ENCODE data around the gene CIB4. TPM values are rescaled to one million over a fixed set of nuclear protein-coding genes. Genes with fewer than 3 reads are reported as not detected.

The CIB4 gene
- total and polyA plus RNA-seq, 2 of the 4 experiments (the other 2 are of a cell fraction), result not detected

DNA sequence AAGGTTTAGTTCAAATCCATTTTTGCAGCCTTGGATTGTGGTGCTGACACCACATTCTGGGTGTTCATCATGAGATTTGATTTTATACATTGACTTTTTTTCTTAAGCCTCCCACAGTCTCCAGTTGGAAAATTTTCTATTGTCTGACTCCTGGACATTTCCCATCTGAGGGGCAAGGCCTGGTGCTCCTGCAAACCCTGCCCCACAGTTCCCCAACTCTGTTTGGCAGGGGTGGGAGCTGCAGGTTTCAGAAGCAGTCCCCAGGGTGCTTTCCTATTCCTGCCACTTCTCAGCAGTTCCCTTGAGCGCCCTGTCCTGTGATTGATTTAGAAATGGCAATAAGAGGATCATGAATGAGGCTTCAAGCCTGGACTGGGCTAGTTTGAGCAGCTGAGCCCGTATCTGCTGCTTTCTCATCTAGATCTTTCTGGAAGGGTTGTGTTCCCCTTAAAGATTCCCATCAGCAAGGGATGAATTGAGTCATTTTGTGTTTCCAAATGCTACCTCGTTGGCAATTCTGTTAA, 77.0 kb downstream of the CIB4 start:
- no peak overlapping the region for H2BK5ac ChIP-seq (ENCODE audit: low read depth, low read length, poor library complexity, severe bottlenecking)
- H4K20me1 ChIP-seq (ENCODE audit: insufficient read depth, low read length), result no peaks in the 10 kb centered on the region
- no peak overlapping the region for H3K56ac ChIP-seq (ENCODE audit: extremely low read depth, insufficient read depth, low read length)
- no peak overlapping the region for H4K8ac ChIP-seq (ENCODE audit: low read depth in 2 of 2, low read length in 2 of 2)
- peaks cover 73% of the 10 kb centered on the region for H3K27me3 ChIP-seq (ENCODE audit: control insufficient read depth, insufficient read depth, low read length)
- no peak overlapping the region for H4K5ac ChIP-seq (ENCODE audit: low read depth, low read length)
- H3K27ac ChIP-seq (ENCODE audit: insufficient read depth, low read length), result no peak overlapping the region
- no peak overlapping the region for H4K91ac ChIP-seq (ENCODE audit: insufficient read depth, low read depth, low read length)
- H3K4ac ChIP-seq (ENCODE audit: low read depth, low read length), result no peak overlapping the region
- no peak overlapping the region for H2AFZ ChIP-seq (replicated peaks; ENCODE audit: low read length, poor library complexity)
- no peak overlapping the region for H3K23ac ChIP-seq (ENCODE audit: low read depth, low read length)
- TF ChIP-seq, protein P1, sequence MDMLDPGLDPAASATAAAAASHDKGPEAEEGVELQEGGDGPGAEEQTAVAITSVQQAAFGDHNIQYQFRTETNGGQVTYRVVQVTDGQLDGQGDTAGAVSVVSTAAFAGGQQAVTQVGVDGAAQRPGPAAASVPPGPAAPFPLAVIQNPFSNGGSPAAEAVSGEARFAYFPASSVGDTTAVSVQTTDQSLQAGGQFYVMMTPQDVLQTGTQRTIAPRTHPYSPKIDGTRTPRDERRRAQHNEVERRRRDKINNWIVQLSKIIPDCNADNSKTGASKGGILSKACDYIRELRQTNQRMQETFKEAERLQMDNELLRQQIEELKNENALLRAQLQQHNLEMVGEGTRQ (IDR thresholded peaks at IDR 0.05; ENCODE audit: low read depth, low read length), result no peak
- TF ChIP-seq BHLHE40 (IDR thresholded peaks at IDR 0.05; ENCODE audit: low read depth, low read length) (no peak), MAFK (IDR thresholded peaks at IDR 0.05; ENCODE audit: low read depth, low read length) (no peak), CEBPB (IDR thresholded peaks at IDR 0.05; ENCODE audit: low read depth, low read length) (no peak), NFE2L2 (IDR thresholded peaks at IDR 0.05; ENCODE audit: low read depth, low read length) (no peak), POLR2A (IDR thresholded peaks at IDR 0.05; ENCODE audit: low read depth, low read length) (no peak)
- TF ChIP-seq, protein P2, sequence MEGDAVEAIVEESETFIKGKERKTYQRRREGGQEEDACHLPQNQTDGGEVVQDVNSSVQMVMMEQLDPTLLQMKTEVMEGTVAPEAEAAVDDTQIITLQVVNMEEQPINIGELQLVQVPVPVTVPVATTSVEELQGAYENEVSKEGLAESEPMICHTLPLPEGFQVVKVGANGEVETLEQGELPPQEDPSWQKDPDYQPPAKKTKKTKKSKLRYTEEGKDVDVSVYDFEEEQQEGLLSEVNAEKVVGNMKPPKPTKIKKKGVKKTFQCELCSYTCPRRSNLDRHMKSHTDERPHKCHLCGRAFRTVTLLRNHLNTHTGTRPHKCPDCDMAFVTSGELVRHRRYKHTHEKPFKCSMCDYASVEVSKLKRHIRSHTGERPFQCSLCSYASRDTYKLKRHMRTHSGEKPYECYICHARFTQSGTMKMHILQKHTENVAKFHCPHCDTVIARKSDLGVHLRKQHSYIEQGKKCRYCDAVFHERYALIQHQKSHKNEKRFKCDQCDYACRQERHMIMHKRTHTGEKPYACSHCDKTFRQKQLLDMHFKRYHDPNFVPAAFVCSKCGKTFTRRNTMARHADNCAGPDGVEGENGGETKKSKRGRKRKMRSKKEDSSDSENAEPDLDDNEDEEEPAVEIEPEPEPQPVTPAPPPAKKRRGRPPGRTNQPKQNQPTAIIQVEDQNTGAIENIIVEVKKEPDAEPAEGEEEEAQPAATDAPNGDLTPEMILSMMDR (conservative IDR thresholded peaks at IDR 0.05; ENCODE audit: low read depth, low read length), result no peak
- no peaks in the 10 kb centered on the region for H3K9me1 ChIP-seq (ENCODE audit: insufficient read depth, low read length)
- no peak overlapping the region for H3K4me2 ChIP-seq (ENCODE audit: low read depth, low read length)
- H3K36me3 ChIP-seq (ENCODE audit: control insufficient read depth, insufficient read depth, low read length), result no peaks in the 10 kb centered on the region
- H2BK120ac ChIP-seq (ENCODE audit: low read depth, low read length), result no peak overlapping the region
- in situ Hi-C loops (cut with MboI; ENCODE audit: low sequenced_read_pairs) (no loop called here), intact Hi-C loops (cut with micrococcal nuclease) (no loop called here), dilution Hi-C loops (cut with HindIII; ENCODE audit: low sequenced_read_pairs, unreplicated experiment) (no loop called here)
- DNase-seq (no peak), ATAC-seq (ENCODE audit: low read depth) (no peak)
- no peaks in the 10 kb centered on the region; the same call in 1 of the 2 replicates for H3K4me1 ChIP-seq (ENCODE audit: control insufficient read depth, insufficient read depth, low read length)
- WGBS, 2 experiments (ENCODE audit: extremely low coverage in 2 of 2, insufficient read length in 1 of 2), result no CpG with 5 or more reads among the region's 3 CpGs
- BruUV-seq (replicated peaks), result no TSS peak
- H2BK20ac ChIP-seq (ENCODE audit: low read depth, low read length), result no peak overlapping the region
- no peak overlapping the region for H2AK5ac ChIP-seq (ENCODE audit: low read depth, low read length)
- no peaks in the 10 kb centered on the region for H3K79me1 ChIP-seq (ENCODE audit: low read depth in 1 of 2, low read length in 2 of 2)
- CTCF ChIA-PET, result no interaction called here
- POLR2A ChIA-PET (ENCODE audit: unreplicated experiment), result no interaction called here
- no peak overlapping the region for H3K14ac ChIP-seq (replicated peaks; ENCODE audit: low read depth, low read length)
- no peak overlapping the region for H3K4me3 ChIP-seq (ENCODE audit: insufficient read depth, low read depth, low read length)
- no peak overlapping the region for H3K18ac ChIP-seq (ENCODE audit: low read depth, low read length)
- H3K9me3 ChIP-seq (ENCODE audit: control insufficient read depth, insufficient read depth, low read length), result no peaks in the 10 kb centered on the region
- no peak overlapping the region for H3K9ac ChIP-seq (ENCODE audit: low read depth, low read length)
- no peak overlapping the region for H2BK15ac ChIP-seq (ENCODE audit: low read depth, low read length)
- no peak overlapping the region for H2AK9ac ChIP-seq (replicated peaks; ENCODE audit: low read depth, low read length, poor library complexity)

Measured in IMR-90 (cell line).